ENCODE results near the gene ORC1. TPM values are rescaled to one million over a fixed set of nuclear protein-coding genes. Genes with fewer than 3 reads are reported as not detected.

Gene ORC1
- total and polyA plus RNA-seq, 2 experiments from 2014 or later: 15.1 to 55.0 TPM

GRCh38 chr1:52323731-52324130 lies 80.5 kb downstream of the ORC1 start:
- no peaks in the 10 kb centered on the region for H3K9me3 Mint-ChIP-seq
- DNase-seq (ENCODE audit: low spot score) (no peak), ATAC-seq (no peak)
- Histone ChIP-seq H3F3A (replicated peaks; ENCODE audit: low read depth) (no peaks in the 10 kb centered on the region), H3K4me1 (ENCODE audit: insufficient read depth) (no peaks in the 10 kb centered on the region), H3K4me3 (no peak overlapping the region), H2AFZ (no peak overlapping the region), H3K36me3 (ENCODE audit: insufficient read depth) (no peaks in the 10 kb centered on the region), H3K27ac (ENCODE audit: low read depth) (no peak overlapping the region), H3K79me2 (replicated peaks; ENCODE audit: insufficient read depth) (no peaks in the 10 kb centered on the region), H4K20me1 (replicated peaks; ENCODE audit: insufficient read depth) (no peaks in the 10 kb centered on the region), H3K4me2 (no peak overlapping the region), H3K27me3 (ENCODE audit: insufficient read depth) (no peaks in the 10 kb centered on the region), H3K9me2 (ENCODE audit: insufficient read depth) (no peaks in the 10 kb centered on the region)
- no peak for TF ChIP-seq POLR2AphosphoS5 (IDR thresholded peaks at IDR 0.05; ENCODE audit: low read depth)
- TF ChIP-seq STAT1 (IDR thresholded peaks at IDR 0.05; ENCODE audit: unreplicated experiment): no peak
- no peak for TF ChIP-seq ZNF331 (CRISPR knock-in tag; IDR thresholded peaks at IDR 0.05; ENCODE audit: low read depth)
- TF ChIP-seq, protein P1, sequence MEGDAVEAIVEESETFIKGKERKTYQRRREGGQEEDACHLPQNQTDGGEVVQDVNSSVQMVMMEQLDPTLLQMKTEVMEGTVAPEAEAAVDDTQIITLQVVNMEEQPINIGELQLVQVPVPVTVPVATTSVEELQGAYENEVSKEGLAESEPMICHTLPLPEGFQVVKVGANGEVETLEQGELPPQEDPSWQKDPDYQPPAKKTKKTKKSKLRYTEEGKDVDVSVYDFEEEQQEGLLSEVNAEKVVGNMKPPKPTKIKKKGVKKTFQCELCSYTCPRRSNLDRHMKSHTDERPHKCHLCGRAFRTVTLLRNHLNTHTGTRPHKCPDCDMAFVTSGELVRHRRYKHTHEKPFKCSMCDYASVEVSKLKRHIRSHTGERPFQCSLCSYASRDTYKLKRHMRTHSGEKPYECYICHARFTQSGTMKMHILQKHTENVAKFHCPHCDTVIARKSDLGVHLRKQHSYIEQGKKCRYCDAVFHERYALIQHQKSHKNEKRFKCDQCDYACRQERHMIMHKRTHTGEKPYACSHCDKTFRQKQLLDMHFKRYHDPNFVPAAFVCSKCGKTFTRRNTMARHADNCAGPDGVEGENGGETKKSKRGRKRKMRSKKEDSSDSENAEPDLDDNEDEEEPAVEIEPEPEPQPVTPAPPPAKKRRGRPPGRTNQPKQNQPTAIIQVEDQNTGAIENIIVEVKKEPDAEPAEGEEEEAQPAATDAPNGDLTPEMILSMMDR (conservative IDR thresholded peaks at IDR 0.05; ENCODE audit: low read depth in 2 of 2): no peak
- TF ChIP-seq, protein P2, sequence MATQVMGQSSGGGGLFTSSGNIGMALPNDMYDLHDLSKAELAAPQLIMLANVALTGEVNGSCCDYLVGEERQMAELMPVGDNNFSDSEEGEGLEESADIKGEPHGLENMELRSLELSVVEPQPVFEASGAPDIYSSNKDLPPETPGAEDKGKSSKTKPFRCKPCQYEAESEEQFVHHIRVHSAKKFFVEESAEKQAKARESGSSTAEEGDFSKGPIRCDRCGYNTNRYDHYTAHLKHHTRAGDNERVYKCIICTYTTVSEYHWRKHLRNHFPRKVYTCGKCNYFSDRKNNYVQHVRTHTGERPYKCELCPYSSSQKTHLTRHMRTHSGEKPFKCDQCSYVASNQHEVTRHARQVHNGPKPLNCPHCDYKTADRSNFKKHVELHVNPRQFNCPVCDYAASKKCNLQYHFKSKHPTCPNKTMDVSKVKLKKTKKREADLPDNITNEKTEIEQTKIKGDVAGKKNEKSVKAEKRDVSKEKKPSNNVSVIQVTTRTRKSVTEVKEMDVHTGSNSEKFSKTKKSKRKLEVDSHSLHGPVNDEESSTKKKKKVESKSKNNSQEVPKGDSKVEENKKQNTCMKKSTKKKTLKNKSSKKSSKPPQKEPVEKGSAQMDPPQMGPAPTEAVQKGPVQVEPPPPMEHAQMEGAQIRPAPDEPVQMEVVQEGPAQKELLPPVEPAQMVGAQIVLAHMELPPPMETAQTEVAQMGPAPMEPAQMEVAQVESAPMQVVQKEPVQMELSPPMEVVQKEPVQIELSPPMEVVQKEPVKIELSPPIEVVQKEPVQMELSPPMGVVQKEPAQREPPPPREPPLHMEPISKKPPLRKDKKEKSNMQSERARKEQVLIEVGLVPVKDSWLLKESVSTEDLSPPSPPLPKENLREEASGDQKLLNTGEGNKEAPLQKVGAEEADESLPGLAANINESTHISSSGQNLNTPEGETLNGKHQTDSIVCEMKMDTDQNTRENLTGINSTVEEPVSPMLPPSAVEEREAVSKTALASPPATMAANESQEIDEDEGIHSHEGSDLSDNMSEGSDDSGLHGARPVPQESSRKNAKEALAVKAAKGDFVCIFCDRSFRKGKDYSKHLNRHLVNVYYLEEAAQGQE (IDR thresholded peaks at IDR 0.05; ENCODE audit: unreplicated experiment): no peak
- TF ChIP-seq ZNF462 (CRISPR knock-in tag; IDR thresholded peaks at IDR 0.05): no peak
- no peak for TF ChIP-seq NANOG (IDR thresholded peaks at IDR 0.05; ENCODE audit: borderline replicate concordance)
- no peak for TF ChIP-seq CREB1 (CRISPR knock-in tag; IDR thresholded peaks at IDR 0.05; ENCODE audit: low read depth)
- TF ChIP-seq, protein P3, sequence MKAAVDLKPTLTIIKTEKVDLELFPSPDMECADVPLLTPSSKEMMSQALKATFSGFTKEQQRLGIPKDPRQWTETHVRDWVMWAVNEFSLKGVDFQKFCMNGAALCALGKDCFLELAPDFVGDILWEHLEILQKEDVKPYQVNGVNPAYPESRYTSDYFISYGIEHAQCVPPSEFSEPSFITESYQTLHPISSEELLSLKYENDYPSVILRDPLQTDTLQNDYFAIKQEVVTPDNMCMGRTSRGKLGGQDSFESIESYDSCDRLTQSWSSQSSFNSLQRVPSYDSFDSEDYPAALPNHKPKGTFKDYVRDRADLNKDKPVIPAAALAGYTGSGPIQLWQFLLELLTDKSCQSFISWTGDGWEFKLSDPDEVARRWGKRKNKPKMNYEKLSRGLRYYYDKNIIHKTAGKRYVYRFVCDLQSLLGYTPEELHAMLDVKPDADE (IDR thresholded peaks at IDR 0.05): no peak
- TF ChIP-seq JUNB (IDR thresholded peaks at IDR 0.05; ENCODE audit: unreplicated experiment): no peak
- no peak for TF ChIP-seq ZNF114 (CRISPR knock-in tag; IDR thresholded peaks at IDR 0.05)
- no peak for TF ChIP-seq EZH2 (IDR thresholded peaks at IDR 0.05; ENCODE audit: low read depth, unreplicated experiment)
- no peak for TF ChIP-seq EZH2phosphoT487 (IDR thresholded peaks at IDR 0.05; ENCODE audit: unreplicated experiment)
- H3K4me1 Mint-ChIP-seq: peaks cover 9% of the 10 kb centered on the region
- peaks cover 7% of the 10 kb centered on the region; the same call in 1 of the 3 replicates for H3K36me3 Mint-ChIP-seq (ENCODE audit: low read depth)
- no peak overlapping the region for H3K4me3 Mint-ChIP-seq
- H3K27me3 Mint-ChIP-seq (ENCODE audit: insufficient read depth, low read depth, poor library complexity): peaks cover 3% of the 10 kb centered on the region
- no peak overlapping the region for H3K27ac Mint-ChIP-seq

Measured in GM23338 (cell line).